Stimulated activated CD4-positive, alpha-beta T cell treated with anti-CD3 and anti-CD28 coated beads, Interleukin-1b, Interleukin-23, amount 100 ng/mL, for 1 hour (primary cell): ENCODE results near the gene SARDH.

Source experiments
- DNase-seq, 2 donors: peaks; one replicate each; pipeline ENCODE4 v3.0.0-alpha.2; 2020; ENCODE audit warnings: low read depth in 2 of 2

The SARDH gene

GRCh38 chr9:133734590-133735414 is 3.4 kb downstream of the SARDH start:
- no peak for DNase-seq

GRCh38 chr9:133733796-133734533 is 4.2 kb downstream of the SARDH start:
- DNase-seq: no peak

- no peak for DNase-seq
Observed at GRCh38 chr9:133733421-133733795, 4.7 kb downstream of the SARDH start.

GRCh38 chr9:133732639-133733408 is 5.3 kb downstream of the SARDH start:
- no peak for DNase-seq

- no peak for DNase-seq
Observed at GRCh38 chr9:133731876-133732638, 6.1 kb downstream of the SARDH start.

- DNase-seq: no peak
Observed at GRCh38 chr9:133730994-133731715, 7.0 kb downstream of the SARDH start.

- no peak for DNase-seq
Observed at GRCh38 chr9:133729617-133730281, 8.4 kb downstream of the SARDH start.

GRCh38 chr9:133728856-133729616 is 9.1 kb downstream of the SARDH start:
- no peak for DNase-seq

GRCh38 chr9:133727876-133728441 is 10.2 kb downstream of the SARDH start:
- DNase-seq: no peak

GRCh38 chr9:133727277-133727875 is 10.8 kb downstream of the SARDH start:
- DNase-seq: no peak

- peak in 1 of 2 donors; percentile 50 for DNase-seq
Observed at GRCh38 chr9:133726401-133727276, 11.5 kb downstream of the SARDH start.

GRCh38 chr9:133725886-133726285 is 12.3 kb downstream of the SARDH start:
- DNase-seq: no peak

- no peak for DNase-seq
Observed at GRCh38 chr9:133718563-133719315, 19.4 kb downstream of the SARDH start.

- no peak for DNase-seq
Observed at GRCh38 chr9:133717113-133718031, 20.8 kb downstream of the SARDH start.

GRCh38 chr9:133716564-133717112 is 21.5 kb downstream of the SARDH start:
- no peak for DNase-seq
